H1 (cell line): ENCODE data around the gene MLC1. TPM values are rescaled to one million over a fixed set of nuclear protein-coding genes. Genes with fewer than 3 reads are reported as not detected.

Experiments
- CTCF ChIA-PET: fragments of 300-600 bp; sonication (Branson Sonifier 250); formaldehyde crosslinking; loops from one replicate; lab custom pipeline; 2021; ENCODE audit not compliant: partially characterized antibody; lab: Charles Lee
- POLR2A ChIA-PET: fragments of 300-600 bp; sonication (Branson Sonifier 250); formaldehyde crosslinking; loops from one replicate; lab custom pipeline; 2021; ENCODE audit warnings: inconsistent platforms; ENCODE audit not compliant: partially characterized antibody; lab: Charles Lee
- DNase-seq, 2 experiments: peaks; one replicate each; pipeline versions ENCODE4 v3.0.0 to v3.0.0-alpha.2; 2010 to 2022; ENCODE audit warnings: low spot score in 2 of 2, low read depth in 1 of 2, mixed read lengths in 1 of 2
- FAIRE-seq: peaks from 2 replicates; lab custom pipeline; 2011; peaks lifted over from hg19 to GRCh38; lab: Jason Lieb, UNC
- H2AFZ ChIP-seq: 2 replicates; pipeline ENCODE4 v1.8.1; 2012; ENCODE audit warnings: low read length, inconsistent platforms
- H2AK5ac ChIP-seq: 2 replicates; pipeline ENCODE4 v1.6.1; 2013; ENCODE audit warnings: low read depth, low read length
- H2BK120ac ChIP-seq: replicated peaks from 2 replicates; pipeline ENCODE3; 2013; ENCODE audit warnings: low read depth, low read length, inconsistent platforms
- H2BK12ac ChIP-seq: 2 replicates; pipeline ENCODE4 v1.6.1; 2013; ENCODE audit warnings: low read depth, low read length
- H2BK15ac ChIP-seq: 2 replicates; pipeline ENCODE4 v1.6.1; 2013; ENCODE audit warnings: low read length
- H2BK20ac ChIP-seq: 2 replicates; pipeline ENCODE4 v1.6.1; 2013; ENCODE audit warnings: low read length
- H2BK5ac ChIP-seq: 2 replicates; pipeline ENCODE4 v1.6.1; 2013; ENCODE audit warnings: low read depth, low read length
- H3K14ac ChIP-seq: 2 replicates; pipeline ENCODE4 v1.6.1; 2013; ENCODE audit warnings: inconsistent platforms; ENCODE audit not compliant: insufficient read length
- H3K18ac ChIP-seq: 2 replicates; pipeline ENCODE4 v1.6.1; 2013; ENCODE audit warnings: low read length; ENCODE audit errors: extremely low read depth
- H3K23ac ChIP-seq: 2 replicates; pipeline ENCODE4 v1.6.1; 2013; ENCODE audit warnings: inconsistent platforms; ENCODE audit not compliant: insufficient read length
- H3K23me2 ChIP-seq: 2 replicates; pipeline ENCODE4 v1.6.1; 2013; ENCODE audit warnings: low read depth, low read length
- H3K27ac ChIP-seq: 2 replicates; pipeline ENCODE4 v1.6.1; 2011; ENCODE audit warnings: low read depth, low read length, inconsistent platforms
- H3K27me3 ChIP-seq, 4 experiments: replicated peaks in 1 of 4; 1 replicate in 1 of 4; 2 replicates in 3 of 4; pipeline versions ENCODE4 v1.6.1 to v1.8.1; 2011 to 2013; ENCODE audit warnings: low read length in 3 of 4, mild to moderate bottlenecking in 3 of 4, inconsistent platforms in 2 of 4, mixed read lengths in 2 of 4, moderate library complexity in 1 of 4; ENCODE audit not compliant: control insufficient read depth in 3 of 4, insufficient read depth in 3 of 4; ENCODE audit errors: extremely low read depth in 1 of 4
- H3K36me3 ChIP-seq, 4 experiments: 2 replicates each; pipeline versions ENCODE4 v1.6.1 to v1.8.1; 2011 to 2013; ENCODE audit warnings: mild to moderate bottlenecking in 4 of 4, low read length in 3 of 4, moderate library complexity in 2 of 4, control low read depth in 1 of 4, inconsistent platforms in 1 of 4; ENCODE audit not compliant: insufficient read depth in 4 of 4, control insufficient read depth in 2 of 4
- H3K4ac ChIP-seq: replicated peaks from 2 replicates; pipeline ENCODE3; 2013; ENCODE audit warnings: low read length, low read depth, mixed read lengths, inconsistent platforms; ENCODE audit not compliant: insufficient read length
- H3K4me1 ChIP-seq, 4 experiments: replicated peaks in 1 of 4; 1 replicate in 1 of 4; 2 replicates in 3 of 4; pipeline versions ENCODE4 v1.6.1 to v1.8.1; 2011 to 2013; ENCODE audit warnings: low read length in 3 of 4, inconsistent platforms in 2 of 4, mixed read lengths in 1 of 4; ENCODE audit not compliant: insufficient read depth in 4 of 4, control insufficient read depth in 3 of 4
- H3K4me2 ChIP-seq, 2 experiments: 2 replicates each; pipeline versions ENCODE4 v1.6.1 to v1.8.1; 2011 to 2013; ENCODE audit warnings: low read depth in 2 of 2, low read length in 2 of 2, control low read depth in 1 of 2, inconsistent platforms in 1 of 2, mild to moderate bottlenecking in 1 of 2; ENCODE audit not compliant: insufficient read depth in 1 of 2
- H3K4me3 ChIP-seq, 4 experiments: fragments of 200-600, 300-600 bp in 1 of 4; sonication (generic), shearing (Covaris generic), sonication (Bioruptor Twin) in 1 of 4; 2 replicates each; pipeline versions ENCODE4 v1.5.1 to v1.8.1; 2011 to 2016; ENCODE audit warnings: low read length in 4 of 4, low read depth in 3 of 4, control low read depth in 2 of 4, inconsistent platforms in 2 of 4, mild to moderate bottlenecking in 2 of 4, mixed read lengths in 1 of 4, moderate library complexity in 1 of 4; ENCODE audit not compliant: insufficient read depth in 2 of 4; ENCODE audit errors: extremely low read depth in 1 of 4
- H3K56ac ChIP-seq: replicated peaks from 2 replicates; pipeline ENCODE3; 2013; ENCODE audit warnings: low read depth, mild to moderate bottlenecking, mixed read lengths, low read length, inconsistent platforms; ENCODE audit not compliant: insufficient read length
- H3K79me1 ChIP-seq: 2 replicates; pipeline ENCODE4 v1.6.1; 2013; ENCODE audit warnings: low read depth, low read length, control low read depth
- H3K79me2 ChIP-seq, 2 experiments: 2 replicates each; pipeline versions ENCODE4 v1.6.1 to v1.8.1; 2012 to 2013; ENCODE audit warnings: low read length in 2 of 2, mild to moderate bottlenecking in 2 of 2, inconsistent platforms in 1 of 2; ENCODE audit not compliant: insufficient read depth in 2 of 2, control insufficient read depth in 1 of 2
- H3K9ac ChIP-seq, 4 experiments: replicated peaks in 1 of 4; 1 replicate in 1 of 4; 2 replicates in 3 of 4; pipeline versions ENCODE4 v1.6.1 to v1.8.1; 2011 to 2013; ENCODE audit warnings: low read depth in 3 of 4, low read length in 3 of 4, control low read depth in 2 of 4, mild to moderate bottlenecking in 2 of 4, moderate library complexity in 2 of 4, inconsistent platforms in 1 of 4; ENCODE audit errors: extremely low read depth in 1 of 4
- H3K9me3 ChIP-seq, 2 experiments: 2 replicates each; pipeline versions ENCODE4 v1.6.1 to v1.8.1; 2012 to 2013; ENCODE audit warnings: mild to moderate bottlenecking in 2 of 2, moderate library complexity in 2 of 2, control low read depth in 1 of 2, inconsistent platforms in 1 of 2, low read depth in 1 of 2, low read length in 1 of 2, mixed read lengths in 1 of 2; ENCODE audit not compliant: insufficient read depth in 2 of 2
- H4K20me1 ChIP-seq, 2 experiments: replicated peaks in 1 of 2; 2 replicates each; pipeline versions ENCODE3 to v1.8.1; 2011 to 2013; ENCODE audit warnings: inconsistent platforms in 2 of 2, low read length in 2 of 2, mild to moderate bottlenecking in 1 of 2; ENCODE audit not compliant: insufficient read depth in 2 of 2, control insufficient read depth in 1 of 2
- H4K5ac ChIP-seq: 2 replicates; pipeline ENCODE4 v1.6.1; 2013; ENCODE audit warnings: low read length, low read depth, mixed read lengths, inconsistent platforms; ENCODE audit not compliant: insufficient read length
- H4K8ac ChIP-seq: 2 replicates; pipeline ENCODE4 v1.8.0; 2013; ENCODE audit warnings: mild to moderate bottlenecking, moderate library complexity, low read length, inconsistent platforms; ENCODE audit not compliant: insufficient read depth; ENCODE audit errors: extremely low read depth
- H4K91ac ChIP-seq: replicated peaks from 2 replicates; pipeline ENCODE3; 2013; ENCODE audit warnings: low read length, mixed read lengths, inconsistent platforms; ENCODE audit not compliant: insufficient read length
- CEBPB ChIP-seq: IDR thresholded peaks from 2 replicates; pipeline ENCODE4 v1.6.1; 2012; ENCODE audit warnings: low read depth, low read length
- CHD2 ChIP-seq: IDR thresholded peaks from 2 replicates; pipeline ENCODE4 v1.6.1; 2012; ENCODE audit warnings: low read length, improper control_type of control experiment
- EZH2 ChIP-seq: fragments of 200-600 bp; sonication (generic); IDR thresholded peaks from 2 replicates; pipeline ENCODE4 v1.7.1; 2012; ENCODE audit warnings: low read depth, mild to moderate bottlenecking, moderate library complexity, low read length, inconsistent platforms; ENCODE audit not compliant: severe bottlenecking
- KDM1A ChIP-seq: fragments of 200-600, 300-600 bp; sonication (generic); IDR thresholded peaks from 2 replicates; pipeline ENCODE4 v1.7.1; 2016; ENCODE audit warnings: mild to moderate bottlenecking, low read length, borderline replicate concordance
- POLR2A ChIP-seq, 2 experiments: IDR thresholded peaks; 1 replicate in 1 of 2; 2 replicates in 1 of 2; pipeline ENCODE4 v1.6.1; 2011; ENCODE audit warnings: low read depth in 2 of 2, low read length in 2 of 2, mild to moderate bottlenecking in 2 of 2; ENCODE audit errors: control extremely low read depth in 1 of 2
- POLR2AphosphoS5 ChIP-seq: IDR thresholded peaks from 2 replicates; pipeline ENCODE4 v1.6.1; 2011; ENCODE audit warnings: low read depth, low read length
- RFX5 ChIP-seq: IDR thresholded peaks from 2 replicates; pipeline ENCODE4 v1.6.1; 2011; ENCODE audit warnings: low read depth, low read length, improper control_type of control experiment, borderline replicate concordance
- SAP30 ChIP-seq: fragments of 300-600 bp; sonication (generic); IDR thresholded peaks from 2 replicates; pipeline ENCODE4 v1.7.1; 2012; ENCODE audit warnings: low read length, moderate library complexity, mild to moderate bottlenecking, inconsistent platforms; ENCODE audit not compliant: insufficient read depth, insufficient replicate concordance
- SIN3A ChIP-seq, 2 experiments: IDR thresholded peaks in 1 of 2; conservative IDR thresholded peaks in 1 of 2; 2 replicates each; pipeline ENCODE4 v1.6.1; 2011 to 2012; ENCODE audit warnings: low read length in 2 of 2, improper control_type of control experiment in 1 of 2, low read depth in 1 of 2, mild to moderate bottlenecking in 1 of 2
- SRF ChIP-seq: IDR thresholded peaks from 2 replicates; pipeline ENCODE4 v1.6.1; 2011; ENCODE audit warnings: mild to moderate bottlenecking, low read depth, low read length, moderate library complexity
- TBP ChIP-seq: IDR thresholded peaks from 2 replicates; pipeline ENCODE4 v1.6.1; 2011; ENCODE audit warnings: low read depth, low read length, improper control_type of control experiment
- TCF12 ChIP-seq: IDR thresholded peaks from 2 replicates; pipeline ENCODE4 v1.6.1; 2011; ENCODE audit warnings: low read depth, mild to moderate bottlenecking, low read length
- WGBS, 2 experiments: shearing (Covaris generic) in 1 of 2; methylation state at CpG; one replicate each; pipeline versions ENCODE4 v1.1.6 to v1.1.7; 2013 to 2015; ENCODE audit warnings: low lambda C conversion rate in 2 of 2, mixed read lengths in 2 of 2, inconsistent platforms in 1 of 2, low coverage in 1 of 2, missing lambda C conversion rate in 1 of 2; ENCODE audit not compliant: insufficient replicate concordance in 2 of 2, insufficient coverage in 1 of 2, insufficient read length in 1 of 2; ENCODE audit errors: extremely low coverage in 1 of 2, missing lambda C conversion rate in 1 of 2; 5-methylcytosine and 5-hydroxymethylcytosine counted together
- polyA plus RNA-seq, 7 experiments: library from polyadenylated mRNA; depleted of rRNA in 3 of 7; stranded (reverse) in 5 of 7; unstranded in 2 of 7; fragments of >200 nt in 5 of 7; fragments of 200-250 nt in 2 of 7; gene quantifications; 1 replicate in 5 of 7; 2 replicates in 1 of 7; 4 replicates in 1 of 7; pipeline versions ENCODE4 v1.2.1 to v1.2.3, GENCODE V29; 2011 to 2013; ENCODE audit warnings: missing spikeins in 2 of 7, mixed read lengths in 2 of 7
- total RNA-seq: library from RNA; stranded (reverse); fragmentation: NEBNext Ultra II Directional; extraction: Animal tissue kit (Norgen Biotek cat#: 25700); gene quantifications from 2 replicates; pipeline ENCODE4 v1.2.1, GENCODE V29; 2021

MLC1 gene
- total and polyA plus RNA-seq, 2 of the 8 experiments (the other 6 are each of a cell fraction or from before 2014, with no cell fraction given): 0.20 TPM; not detected in 1

DNA sequence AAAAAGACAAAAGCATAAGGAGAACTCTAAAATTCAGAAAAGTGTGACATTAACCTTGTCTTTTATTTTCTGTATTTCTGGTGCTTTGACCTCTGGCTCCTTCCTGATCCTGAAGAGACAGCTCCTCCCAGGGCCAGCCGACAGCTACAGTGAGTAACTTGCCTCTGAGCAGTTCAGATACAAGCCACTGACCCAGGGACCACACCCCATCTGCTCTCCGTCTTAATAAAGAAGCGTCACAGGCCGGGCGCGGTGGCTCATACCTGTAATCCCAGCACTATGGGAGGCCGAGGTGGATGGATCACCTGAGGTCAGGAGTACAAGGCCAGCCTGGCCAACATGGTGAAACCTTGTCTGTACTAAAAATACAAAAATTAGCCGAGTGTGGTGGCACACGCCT is 6.5 kb downstream of the MLC1 start:
- no peak overlapping the region for H3K14ac ChIP-seq
- H2BK15ac ChIP-seq: no peak overlapping the region
- H3K27me3 ChIP-seq: no peaks in the 10 kb centered on the region
- WGBS, 2 experiments: 87% methylated on average over 9 of the region's 9 CpGs; no CpG with 5 or more reads in 1 of the 2 experiments
- H4K91ac ChIP-seq: no peak overlapping the region
- H2BK20ac ChIP-seq: no peak overlapping the region
- H3K56ac ChIP-seq: no peak overlapping the region
- no peak for DNase-seq
- H4K8ac ChIP-seq: no peak overlapping the region
- no peak overlapping the region for H2AK5ac ChIP-seq
- no peak overlapping the region for H2BK5ac ChIP-seq
- H3K27ac ChIP-seq: no peak overlapping the region
- no peak overlapping the region for H4K5ac ChIP-seq
- no peak overlapping the region for H2BK120ac ChIP-seq
- no peaks in the 10 kb centered on the region for H3K79me1 ChIP-seq
- no peaks in the 10 kb centered on the region for H3K36me3 ChIP-seq
- FAIRE-seq: no peak
- no peak overlapping the region for H3K4me3 ChIP-seq
- ChIA-PET CTCF (interaction anchor here (0.7 to 0.9 kb wide), 2 partner anchors 48 to 83 kb away, joined by 3 to 6 read pairs; no protein-coding TSS in a partner anchor), POLR2A (no interaction called here)
- no peak overlapping the region for H2BK12ac ChIP-seq
- H4K20me1 ChIP-seq: no peaks in the 10 kb centered on the region
- H3K23ac ChIP-seq: no peak overlapping the region
- no peak overlapping the region for H2AFZ ChIP-seq
- H3K18ac ChIP-seq: no peak overlapping the region
- no peak overlapping the region for H3K4me2 ChIP-seq
- H3K9me3 ChIP-seq: no peaks in the 10 kb centered on the region
- no peaks in the 10 kb centered on the region for H3K79me2 ChIP-seq
- TF ChIP-seq EZH2 (no peak), KDM1A (no peak), SRF (no peak), SIN3A (conservative IDR thresholded peaks at IDR 0.05 in 1 of 2, IDR thresholded peaks at IDR 0.05 in 1 of 2; ENCODE audit: low read depth in 1 of 2, low read length in 2 of 2) (no peak), POLR2AphosphoS5 (no peak), TBP (no peak), SAP30 (no peak), CHD2 (no peak), TCF12 (no peak), POLR2A (IDR thresholded peaks at IDR 0.05; ENCODE audit: control extremely low read depth in 1 of 2, low read depth in 2 of 2, low read length in 2 of 2) (no peak), CEBPB (no peak), RFX5 (no peak)
- no peaks in the 10 kb centered on the region for H3K23me2 ChIP-seq
- no peak overlapping the region for H3K9ac ChIP-seq
- peaks cover 0 to 7% (median under 1%) of the 10 kb centered on the region in 4 experiments; a peak in 3 of 7 replicates for H3K4me1 ChIP-seq
- H3K4ac ChIP-seq: no peak overlapping the region
